NCI-H1092 treated with DMSO at 0.1 percent for 48 hours (cell line): ENCODE data around the gene NUDT5.
"Not testable (repeated sequence)": the region's sequence is repeated elsewhere in the genome, so short reads cannot be mapped to it uniquely, and the experiment has no call there.

Experiments
- DNase-seq: peaks from one replicate; lab custom pipeline; 2025; lab: John Stamatoyannopoulos, UW

Gene NUDT5

GRCh38 chr10:12205082-12205481 is 9.4 kb upstream of the NUDT5 start:
- no peak for DNase-seq

- no peak for DNase-seq
Measured at GRCh38 chr10:12202226-12202625, 6.5 kb upstream of the NUDT5 start.

GRCh38 chr10:12201543-12201942 is 5.9 kb upstream of the NUDT5 start:
- DNase-seq = no peak

GRCh38 chr10:12200850-12201249 is 5.2 kb upstream of the NUDT5 start:
- DNase-seq = no peak

GRCh38 chr10:12198156-12198555 is 2.5 kb upstream of the NUDT5 start:
- DNase-seq = no peak

- no peak for DNase-seq
Measured at GRCh38 chr10:12196531-12197211, 980 bp upstream of the NUDT5 start.

GRCh38 chr10:12195281-12195602 is 449 bp downstream of the NUDT5 start:
- no peak for DNase-seq

GRCh38 chr10:12194752-12195271 is 879 bp downstream of the NUDT5 start:
- DNase-seq = no peak

GRCh38 chr10:12193193-12193592 is 2.5 kb downstream of the NUDT5 start:
- no peak for DNase-seq

- no peak for DNase-seq
Measured at GRCh38 chr10:12191715-12192114, 4.0 kb downstream of the NUDT5 start.

- no peak for DNase-seq
Measured at GRCh38 chr10:12189426-12189825, 6.3 kb downstream of the NUDT5 start.

GRCh38 chr10:12188656-12189055 is 7.0 kb downstream of the NUDT5 start:
- no peak for DNase-seq

GRCh38 chr10:12187321-12187905 is 8.3 kb downstream of the NUDT5 start:
- DNase-seq = no peak

GRCh38 chr10:12186323-12186722 is 9.4 kb downstream of the NUDT5 start:
- no peak for DNase-seq

- no peak for DNase-seq
Measured at GRCh38 chr10:12184165-12184564, 11.5 kb downstream of the NUDT5 start.

- DNase-seq = no peak
Measured at GRCh38 chr10:12181065-12181775, 14.5 kb downstream of the NUDT5 start.

- no peak for DNase-seq
Measured at GRCh38 chr10:12180221-12180974, 15.3 kb downstream of the NUDT5 start.

GRCh38 chr10:12179606-12180170 is 16.0 kb downstream of the NUDT5 start:
- no peak for DNase-seq

GRCh38 chr10:12177642-12178041 is 18.0 kb downstream of the NUDT5 start:
- no peak for DNase-seq

- DNase-seq = not testable (repeated sequence)
Measured at GRCh38 chr10:12171512-12171911, 24.2 kb downstream of the NUDT5 start.

GRCh38 chr10:12165999-12166775 is 29.5 kb downstream of the NUDT5 start:
- DNase-seq = no peak
